Adrenal gland (tissue), 5 donors: Measurements from ENCODE around the gene CRYBG1.

Source experiments
- POLR2A ChIP-seq, 2 donors: fragments of 450-650 bp; IDR thresholded peaks; one replicate each; pipeline ENCODE4 v1.6.1; 2017; ENCODE audit warnings: antibody characterized with exemption in 2 of 2, mild to moderate bottlenecking in 2 of 2, moderate library complexity in 1 of 2
- TF ChIP-seq, protein P1 (sequence below), 6 experiments: fragments of 450-650 bp in 4 of 6; fragments of 200-600 bp in 2 of 6; sonication (generic) in 1 of 6; IDR thresholded peaks; 1 replicate in 5 of 6; 2 replicates in 1 of 6; pipeline versions ENCODE4 v1.5.1 to v1.8.0; 2016 to 2021; ENCODE audit warnings: antibody characterized with exemption in 6 of 6, mild to moderate bottlenecking in 2 of 6, moderate library complexity in 1 of 6
- donor health status: DM: no; HTN: no; CAD: no.

DNA sequence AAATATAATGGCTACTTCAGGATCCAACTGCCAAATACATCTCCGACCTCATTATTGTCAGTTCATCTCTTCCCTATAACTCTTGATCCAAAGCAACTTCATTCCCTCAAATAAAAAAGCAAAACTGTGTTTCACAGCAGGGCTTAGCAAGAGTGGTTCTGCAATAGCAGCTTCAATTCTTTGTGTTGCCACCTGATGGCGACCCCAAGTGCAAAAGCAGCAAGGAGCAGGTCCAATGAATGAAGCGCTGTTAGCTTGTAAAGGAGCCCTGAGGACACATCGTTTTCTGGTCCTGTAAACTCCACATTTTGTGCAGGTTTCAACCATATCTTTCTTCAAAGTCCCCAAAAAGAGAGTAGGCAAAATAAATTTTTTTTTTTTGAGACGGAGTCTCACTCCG is 249.2 kb downstream of the CRYBG1 start:
- TF ChIP-seq POLR2A (IDR thresholded peaks at IDR 0.05), result no peak
- TF ChIP-seq, protein P1, sequence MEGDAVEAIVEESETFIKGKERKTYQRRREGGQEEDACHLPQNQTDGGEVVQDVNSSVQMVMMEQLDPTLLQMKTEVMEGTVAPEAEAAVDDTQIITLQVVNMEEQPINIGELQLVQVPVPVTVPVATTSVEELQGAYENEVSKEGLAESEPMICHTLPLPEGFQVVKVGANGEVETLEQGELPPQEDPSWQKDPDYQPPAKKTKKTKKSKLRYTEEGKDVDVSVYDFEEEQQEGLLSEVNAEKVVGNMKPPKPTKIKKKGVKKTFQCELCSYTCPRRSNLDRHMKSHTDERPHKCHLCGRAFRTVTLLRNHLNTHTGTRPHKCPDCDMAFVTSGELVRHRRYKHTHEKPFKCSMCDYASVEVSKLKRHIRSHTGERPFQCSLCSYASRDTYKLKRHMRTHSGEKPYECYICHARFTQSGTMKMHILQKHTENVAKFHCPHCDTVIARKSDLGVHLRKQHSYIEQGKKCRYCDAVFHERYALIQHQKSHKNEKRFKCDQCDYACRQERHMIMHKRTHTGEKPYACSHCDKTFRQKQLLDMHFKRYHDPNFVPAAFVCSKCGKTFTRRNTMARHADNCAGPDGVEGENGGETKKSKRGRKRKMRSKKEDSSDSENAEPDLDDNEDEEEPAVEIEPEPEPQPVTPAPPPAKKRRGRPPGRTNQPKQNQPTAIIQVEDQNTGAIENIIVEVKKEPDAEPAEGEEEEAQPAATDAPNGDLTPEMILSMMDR (IDR thresholded peaks at IDR 0.05), result peak in 3 of 6 experiments; percentile 17 to 20 (median 19)
